SK-N-SH (cell line): ENCODE measurements around the gene BRME1.

Experiments
- CHD2 ChIP-seq: fragments of 150-350 bp; IDR thresholded peaks from 2 replicates; pipeline ENCODE4 v1.6.1; 2018; ENCODE audit warnings: low read length; ENCODE audit not compliant: partially characterized antibody
- EP300 ChIP-seq, 2 experiments: IDR thresholded peaks; 2 replicates each; pipeline versions ENCODE4 v1.4.0 to v1.6.1; 2012; ENCODE audit warnings: borderline replicate concordance in 1 of 2, low read depth in 1 of 2, low read length in 1 of 2
- FOXM1 ChIP-seq: IDR thresholded peaks from 2 replicates; pipeline ENCODE4 v1.4.0; 2012; ENCODE audit warnings: low read depth, mild to moderate bottlenecking
- GABPA ChIP-seq: IDR thresholded peaks from 2 replicates; pipeline ENCODE4 v1.4.0; 2012; ENCODE audit warnings: low read depth, mild to moderate bottlenecking
- GATA2 ChIP-seq: sonication (generic); formaldehyde crosslinking; IDR thresholded peaks from 2 replicates; pipeline ENCODE4 v1.5.0; 2020; ENCODE audit warnings: mild to moderate bottlenecking, missing genetic modification reagents
- JUND ChIP-seq: IDR thresholded peaks from 2 replicates; pipeline ENCODE4 v1.4.0; 2012
- POLR2AphosphoS5 ChIP-seq: IDR thresholded peaks from 2 replicates; pipeline ENCODE4 v1.6.1; 2012; ENCODE audit warnings: low read depth, low read length
- SIN3A ChIP-seq: IDR thresholded peaks from 2 replicates; pipeline ENCODE4 v1.6.1; 2012; ENCODE audit warnings: low read depth, mild to moderate bottlenecking, low read length, moderate library complexity, borderline replicate concordance
- TF ChIP-seq, protein P1 (sequence below): fragments of 200-600 bp; sonication (generic); IDR thresholded peaks from 2 replicates; pipeline ENCODE4 v1.6.1; 2017; ENCODE audit warnings: antibody characterized with exemption, mild to moderate bottlenecking, moderate library complexity
- TF ChIP-seq, protein P2 (sequence below): IDR thresholded peaks from 2 replicates; pipeline ENCODE4 v1.6.1; 2012; ENCODE audit warnings: mild to moderate bottlenecking, low read depth, low read length, moderate library complexity
- TF ChIP-seq, protein P3 (sequence below): IDR thresholded peaks from 2 replicates; pipeline ENCODE4 v1.4.0; 2012; ENCODE audit warnings: low read depth

GRCh38 chr19:13931391-13932148, 25.7 kb upstream of the BRME1 start:
- TF ChIP-seq SIN3A (no peak), POLR2AphosphoS5 (no peak), GABPA (no peak), EP300 (IDR thresholded peaks at IDR 0.05; ENCODE audit: borderline replicate concordance in 1 of 2, low read depth in 1 of 2, low read length in 1 of 2) (no peak), CHD2 (no peak), JUND (no peak), GATA2 (CRISPR knock-in tag) (no peak), FOXM1 (no peak)
- TF ChIP-seq, protein P1, sequence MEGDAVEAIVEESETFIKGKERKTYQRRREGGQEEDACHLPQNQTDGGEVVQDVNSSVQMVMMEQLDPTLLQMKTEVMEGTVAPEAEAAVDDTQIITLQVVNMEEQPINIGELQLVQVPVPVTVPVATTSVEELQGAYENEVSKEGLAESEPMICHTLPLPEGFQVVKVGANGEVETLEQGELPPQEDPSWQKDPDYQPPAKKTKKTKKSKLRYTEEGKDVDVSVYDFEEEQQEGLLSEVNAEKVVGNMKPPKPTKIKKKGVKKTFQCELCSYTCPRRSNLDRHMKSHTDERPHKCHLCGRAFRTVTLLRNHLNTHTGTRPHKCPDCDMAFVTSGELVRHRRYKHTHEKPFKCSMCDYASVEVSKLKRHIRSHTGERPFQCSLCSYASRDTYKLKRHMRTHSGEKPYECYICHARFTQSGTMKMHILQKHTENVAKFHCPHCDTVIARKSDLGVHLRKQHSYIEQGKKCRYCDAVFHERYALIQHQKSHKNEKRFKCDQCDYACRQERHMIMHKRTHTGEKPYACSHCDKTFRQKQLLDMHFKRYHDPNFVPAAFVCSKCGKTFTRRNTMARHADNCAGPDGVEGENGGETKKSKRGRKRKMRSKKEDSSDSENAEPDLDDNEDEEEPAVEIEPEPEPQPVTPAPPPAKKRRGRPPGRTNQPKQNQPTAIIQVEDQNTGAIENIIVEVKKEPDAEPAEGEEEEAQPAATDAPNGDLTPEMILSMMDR, result no peak
- TF ChIP-seq, protein P2, sequence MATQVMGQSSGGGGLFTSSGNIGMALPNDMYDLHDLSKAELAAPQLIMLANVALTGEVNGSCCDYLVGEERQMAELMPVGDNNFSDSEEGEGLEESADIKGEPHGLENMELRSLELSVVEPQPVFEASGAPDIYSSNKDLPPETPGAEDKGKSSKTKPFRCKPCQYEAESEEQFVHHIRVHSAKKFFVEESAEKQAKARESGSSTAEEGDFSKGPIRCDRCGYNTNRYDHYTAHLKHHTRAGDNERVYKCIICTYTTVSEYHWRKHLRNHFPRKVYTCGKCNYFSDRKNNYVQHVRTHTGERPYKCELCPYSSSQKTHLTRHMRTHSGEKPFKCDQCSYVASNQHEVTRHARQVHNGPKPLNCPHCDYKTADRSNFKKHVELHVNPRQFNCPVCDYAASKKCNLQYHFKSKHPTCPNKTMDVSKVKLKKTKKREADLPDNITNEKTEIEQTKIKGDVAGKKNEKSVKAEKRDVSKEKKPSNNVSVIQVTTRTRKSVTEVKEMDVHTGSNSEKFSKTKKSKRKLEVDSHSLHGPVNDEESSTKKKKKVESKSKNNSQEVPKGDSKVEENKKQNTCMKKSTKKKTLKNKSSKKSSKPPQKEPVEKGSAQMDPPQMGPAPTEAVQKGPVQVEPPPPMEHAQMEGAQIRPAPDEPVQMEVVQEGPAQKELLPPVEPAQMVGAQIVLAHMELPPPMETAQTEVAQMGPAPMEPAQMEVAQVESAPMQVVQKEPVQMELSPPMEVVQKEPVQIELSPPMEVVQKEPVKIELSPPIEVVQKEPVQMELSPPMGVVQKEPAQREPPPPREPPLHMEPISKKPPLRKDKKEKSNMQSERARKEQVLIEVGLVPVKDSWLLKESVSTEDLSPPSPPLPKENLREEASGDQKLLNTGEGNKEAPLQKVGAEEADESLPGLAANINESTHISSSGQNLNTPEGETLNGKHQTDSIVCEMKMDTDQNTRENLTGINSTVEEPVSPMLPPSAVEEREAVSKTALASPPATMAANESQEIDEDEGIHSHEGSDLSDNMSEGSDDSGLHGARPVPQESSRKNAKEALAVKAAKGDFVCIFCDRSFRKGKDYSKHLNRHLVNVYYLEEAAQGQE, result no peak
- TF ChIP-seq, protein P3, sequence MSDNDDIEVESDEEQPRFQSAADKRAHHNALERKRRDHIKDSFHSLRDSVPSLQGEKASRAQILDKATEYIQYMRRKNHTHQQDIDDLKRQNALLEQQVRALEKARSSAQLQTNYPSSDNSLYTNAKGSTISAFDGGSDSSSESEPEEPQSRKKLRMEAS, result no peak
